HG02623 (cell line): ENCODE measurements around the gene PADI4.

Experiments
- ATAC-seq: cut with Tn5 transposase; IDR thresholded peaks from one replicate; pipeline ENCODE4 v1.9.1; 2021; ENCODE audit warnings: moderate library complexity; ENCODE audit not compliant: unreplicated experiment

PADI4 gene, protein sequence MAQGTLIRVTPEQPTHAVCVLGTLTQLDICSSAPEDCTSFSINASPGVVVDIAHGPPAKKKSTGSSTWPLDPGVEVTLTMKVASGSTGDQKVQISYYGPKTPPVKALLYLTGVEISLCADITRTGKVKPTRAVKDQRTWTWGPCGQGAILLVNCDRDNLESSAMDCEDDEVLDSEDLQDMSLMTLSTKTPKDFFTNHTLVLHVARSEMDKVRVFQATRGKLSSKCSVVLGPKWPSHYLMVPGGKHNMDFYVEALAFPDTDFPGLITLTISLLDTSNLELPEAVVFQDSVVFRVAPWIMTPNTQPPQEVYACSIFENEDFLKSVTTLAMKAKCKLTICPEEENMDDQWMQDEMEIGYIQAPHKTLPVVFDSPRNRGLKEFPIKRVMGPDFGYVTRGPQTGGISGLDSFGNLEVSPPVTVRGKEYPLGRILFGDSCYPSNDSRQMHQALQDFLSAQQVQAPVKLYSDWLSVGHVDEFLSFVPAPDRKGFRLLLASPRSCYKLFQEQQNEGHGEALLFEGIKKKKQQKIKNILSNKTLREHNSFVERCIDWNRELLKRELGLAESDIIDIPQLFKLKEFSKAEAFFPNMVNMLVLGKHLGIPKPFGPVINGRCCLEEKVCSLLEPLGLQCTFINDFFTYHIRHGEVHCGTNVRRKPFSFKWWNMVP

DNA sequence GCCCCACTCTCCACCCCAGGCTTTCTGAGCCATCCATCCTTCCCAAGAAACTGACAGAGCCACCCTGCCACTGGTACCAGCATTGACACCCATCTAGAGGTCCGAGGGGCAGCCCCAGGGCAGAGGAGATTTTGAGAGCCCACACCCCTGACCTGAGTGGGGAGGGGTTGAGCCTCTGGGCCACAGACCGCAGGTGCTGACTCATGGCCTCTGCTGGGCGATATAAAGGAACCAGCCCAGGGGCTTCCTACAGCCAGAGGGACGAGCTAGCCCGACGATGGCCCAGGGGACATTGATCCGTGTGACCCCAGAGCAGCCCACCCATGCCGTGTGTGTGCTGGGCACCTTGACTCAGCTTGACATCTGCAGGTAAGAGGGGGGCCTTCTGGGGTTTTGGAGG lies at the start of gene PADI4:
Gene PADI4, plus strand, starts transcription at position 252 of the 400 bp plus-strand sequence. Its CDS starts 26 bp downstream, at position 278.
- no peak for ATAC-seq

DNA sequence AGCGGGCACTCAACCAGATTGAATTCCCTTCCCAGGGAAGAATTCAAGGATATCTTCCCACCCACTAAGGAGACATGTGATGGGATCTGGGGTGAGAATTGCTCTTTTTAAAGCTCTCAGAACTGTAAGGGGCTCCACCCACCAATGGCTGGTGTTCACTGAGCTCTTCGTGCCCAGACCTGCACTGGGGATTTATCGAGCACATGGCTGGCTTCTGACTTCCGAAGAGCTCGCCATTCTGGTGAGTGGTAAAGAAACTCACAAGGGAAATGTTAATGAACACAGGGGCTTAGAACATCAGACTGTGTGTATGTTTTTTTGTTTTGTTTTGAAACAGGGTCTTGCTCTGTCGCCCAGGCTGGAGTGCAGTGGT lies 49.3 kb upstream of the PADI4 start:
- ATAC-seq, result no peak

DNA sequence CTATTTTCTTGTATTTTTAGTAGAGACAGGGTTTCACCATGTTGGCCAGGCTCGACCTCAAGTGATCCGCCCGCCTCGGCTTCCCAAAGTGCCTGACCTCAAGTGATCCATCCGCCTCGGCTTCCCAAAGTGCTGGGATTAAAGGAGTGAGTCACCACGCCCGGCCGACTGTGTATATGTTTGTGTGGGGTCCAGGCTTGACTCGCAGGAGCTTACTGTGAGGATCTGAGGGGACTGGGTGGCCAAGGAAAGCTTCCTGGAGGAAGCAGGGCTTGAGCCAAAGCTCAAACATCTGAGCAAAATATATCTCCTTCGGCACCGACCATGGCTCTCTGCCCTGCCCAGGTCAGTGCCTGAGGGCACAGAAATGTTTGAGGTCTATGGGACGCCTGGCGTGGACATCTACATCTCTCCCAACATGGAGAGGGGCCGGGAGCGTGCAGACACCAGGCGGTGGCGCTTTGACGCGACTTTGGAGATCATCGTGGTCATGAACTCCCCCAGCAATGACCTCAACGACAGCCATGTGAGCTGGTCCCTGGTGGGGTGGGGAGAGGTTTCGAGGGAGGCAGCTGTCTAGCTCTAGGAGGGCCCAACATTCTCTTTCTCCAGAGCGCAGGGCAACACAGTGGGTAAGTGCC lies 48.6 kb upstream of the PADI4 start:
- no peak for ATAC-seq

DNA sequence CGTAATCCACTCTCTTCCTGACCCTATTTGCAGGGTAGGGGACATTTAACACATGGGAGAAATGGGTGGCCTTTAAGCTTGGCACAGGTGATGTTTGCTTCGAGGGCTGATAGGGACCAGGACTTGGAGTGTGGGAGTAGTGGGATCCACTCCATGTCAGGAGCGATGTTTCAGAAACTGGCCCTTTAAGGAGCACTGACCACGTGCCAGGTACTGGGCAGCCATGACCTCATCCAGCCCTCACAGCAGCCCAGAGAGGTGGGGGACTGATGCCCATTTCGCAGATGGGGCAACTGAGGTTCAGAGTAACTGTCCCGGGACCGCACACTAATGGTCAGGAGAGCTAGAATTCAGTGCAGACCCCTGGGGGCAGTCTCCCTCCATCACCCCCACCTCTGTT lies 47.7 kb upstream of the PADI4 start:
- ATAC-seq, result no peak

DNA sequence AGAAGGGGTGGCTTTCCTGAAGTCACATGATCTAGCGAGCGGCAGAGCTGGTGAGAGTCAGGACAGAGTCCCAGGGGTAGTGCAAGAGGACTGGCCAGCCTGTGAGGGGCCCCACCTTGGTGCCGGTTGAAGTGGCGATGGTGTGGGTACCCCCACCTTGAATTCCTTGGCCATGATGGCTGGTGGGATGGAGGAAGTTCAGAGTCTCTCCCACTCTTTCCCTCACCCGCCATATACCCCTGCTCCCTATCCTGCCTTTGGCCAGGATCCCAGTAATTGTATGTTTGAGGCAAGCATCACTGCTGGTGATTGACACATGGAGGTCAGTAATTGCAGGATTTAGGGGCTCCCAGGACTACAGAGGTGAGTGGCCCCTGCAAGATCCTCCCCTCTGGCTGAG lies 47.3 kb upstream of the PADI4 start:
- no peak for ATAC-seq

DNA sequence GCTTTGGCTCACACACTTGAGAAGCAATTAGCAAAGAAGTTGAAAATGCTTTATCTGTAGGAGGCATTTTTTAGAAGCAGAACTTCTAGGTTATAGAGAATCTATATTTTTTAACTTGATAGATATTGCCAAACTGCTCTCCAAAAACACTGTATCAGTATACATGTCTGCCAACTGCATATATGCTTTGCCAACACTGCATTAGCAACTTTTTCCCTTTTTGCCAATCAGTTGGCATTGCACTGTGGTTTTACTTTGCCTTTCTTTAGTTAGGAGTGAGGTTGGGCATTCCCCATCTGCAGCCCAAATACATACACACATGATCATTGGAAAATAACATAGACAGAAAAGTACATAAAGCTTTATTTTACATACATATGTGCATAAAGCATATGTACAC lies 44.1 kb upstream of the PADI4 start:
- ATAC-seq, result no peak

DNA sequence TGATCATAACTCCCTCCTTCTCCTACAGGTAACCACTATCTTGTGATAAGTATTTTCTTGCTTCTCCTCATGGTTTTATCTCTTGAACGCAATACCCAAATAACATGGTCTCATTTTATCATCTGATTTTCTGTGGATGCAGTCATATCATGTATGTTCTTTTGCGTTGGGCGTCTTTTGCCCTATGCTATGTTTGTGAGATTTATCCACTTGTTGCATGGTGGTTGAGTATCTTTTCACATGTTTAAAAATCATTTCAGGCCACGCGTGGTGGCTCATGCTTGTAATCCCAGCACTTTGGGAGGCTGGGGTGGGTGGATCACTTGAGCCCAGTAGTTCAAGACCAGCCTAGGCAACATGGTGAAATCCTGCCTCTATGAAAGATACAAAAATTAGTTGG lies 43.5 kb upstream of the PADI4 start:
- no peak for ATAC-seq

DNA sequence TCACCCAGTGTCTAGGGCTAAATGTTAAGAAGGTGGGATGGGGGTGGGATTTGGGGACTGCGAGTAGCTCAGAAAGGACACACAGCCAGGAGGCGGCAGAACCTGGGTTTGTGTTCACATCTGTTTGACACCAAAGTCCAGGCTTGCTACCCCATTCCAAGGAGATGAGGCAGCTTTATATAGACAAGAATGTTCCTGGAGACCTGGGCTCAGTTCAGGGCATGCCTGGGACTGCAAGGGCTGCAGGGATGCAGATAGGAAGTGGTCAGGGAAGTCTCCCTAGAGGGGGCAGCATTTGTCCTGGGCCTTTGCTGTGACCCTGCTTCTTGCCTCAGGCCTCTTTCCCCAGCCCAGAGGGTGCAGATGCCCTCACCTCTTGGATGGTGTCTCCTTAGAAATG lies 42.8 kb upstream of the PADI4 start:
- no peak for ATAC-seq

DNA sequence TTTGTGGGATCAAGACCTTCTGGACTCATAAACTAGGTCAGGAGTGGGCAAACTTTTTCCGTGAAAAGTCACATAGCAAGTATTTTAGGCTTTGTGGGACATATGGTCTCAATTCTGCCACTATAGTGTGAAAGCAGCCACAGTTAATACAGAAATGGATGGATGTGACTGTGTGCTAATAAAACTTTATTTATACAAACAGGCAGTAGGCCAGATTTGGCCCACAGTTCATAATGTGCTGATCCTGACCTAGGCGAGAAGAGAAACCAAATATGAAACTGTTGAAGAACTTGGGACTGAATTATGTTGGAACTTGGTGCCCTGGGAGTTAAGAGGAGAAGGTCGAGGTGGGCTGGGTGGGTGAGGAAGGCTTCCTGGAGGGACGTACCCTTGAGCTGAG lies 42.0 kb upstream of the PADI4 start:
- no peak for ATAC-seq

DNA sequence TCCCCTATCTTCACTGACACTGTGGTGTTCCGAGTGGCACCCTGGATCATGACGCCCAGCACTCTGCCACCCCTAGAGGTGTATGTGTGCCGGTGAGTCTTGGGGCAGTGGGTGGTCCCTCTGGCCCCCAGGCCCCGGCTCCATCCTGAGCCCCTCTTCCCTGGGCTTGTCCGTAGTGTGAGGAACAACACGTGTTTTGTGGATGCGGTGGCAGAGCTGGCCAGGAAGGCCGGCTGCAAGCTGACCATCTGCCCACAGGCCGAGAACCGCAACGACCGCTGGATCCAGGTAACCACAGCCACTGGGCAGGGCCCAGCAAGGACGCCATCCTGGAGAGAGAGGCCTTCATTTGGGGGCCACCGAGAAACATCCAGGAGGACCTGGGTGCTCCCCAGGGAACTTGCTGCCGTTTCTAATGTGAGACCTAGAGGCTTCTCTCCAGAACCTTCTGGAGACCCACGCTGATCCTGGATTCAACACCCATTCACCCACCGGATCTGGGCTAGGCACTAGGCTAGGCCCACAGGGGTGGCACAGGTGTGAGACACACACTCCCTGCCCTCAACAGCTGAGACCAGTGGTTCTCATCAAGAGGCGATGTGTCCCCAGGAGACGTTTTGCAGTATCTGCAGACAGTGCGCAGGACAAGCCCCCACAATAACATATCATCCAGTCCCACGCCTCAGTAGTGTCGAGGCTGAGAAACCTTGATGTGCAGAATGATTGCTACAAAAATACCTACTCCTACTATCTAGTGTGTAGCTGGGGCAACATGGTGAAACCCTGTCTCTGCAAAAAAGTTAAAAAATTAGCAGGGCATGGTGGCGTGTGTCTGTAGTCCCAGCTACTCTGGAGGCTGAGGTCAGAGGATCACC lies 36.9 kb upstream of the PADI4 start:
- ATAC-seq, result no peak

DNA sequence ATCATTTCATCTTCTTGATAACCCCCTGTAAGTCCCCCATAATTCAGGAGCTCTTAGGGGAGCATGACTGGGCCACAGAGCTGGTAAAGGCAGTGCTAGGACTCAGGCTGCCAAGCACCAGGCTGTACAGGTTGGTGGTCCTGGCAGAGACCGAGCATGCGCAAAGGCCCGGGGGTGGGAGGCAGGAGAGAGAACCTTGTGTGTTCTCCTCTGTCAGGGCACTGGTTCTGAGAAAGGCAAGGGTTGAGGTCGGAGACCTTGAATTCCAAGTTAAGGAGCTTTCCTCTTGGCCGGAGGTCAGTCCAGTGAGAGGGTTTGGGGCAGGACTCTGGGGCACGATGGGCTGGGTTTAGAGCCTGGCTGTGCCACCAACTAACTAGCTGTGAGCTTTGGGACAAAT lies 35.9 kb upstream of the PADI4 start:
- no peak for ATAC-seq

DNA sequence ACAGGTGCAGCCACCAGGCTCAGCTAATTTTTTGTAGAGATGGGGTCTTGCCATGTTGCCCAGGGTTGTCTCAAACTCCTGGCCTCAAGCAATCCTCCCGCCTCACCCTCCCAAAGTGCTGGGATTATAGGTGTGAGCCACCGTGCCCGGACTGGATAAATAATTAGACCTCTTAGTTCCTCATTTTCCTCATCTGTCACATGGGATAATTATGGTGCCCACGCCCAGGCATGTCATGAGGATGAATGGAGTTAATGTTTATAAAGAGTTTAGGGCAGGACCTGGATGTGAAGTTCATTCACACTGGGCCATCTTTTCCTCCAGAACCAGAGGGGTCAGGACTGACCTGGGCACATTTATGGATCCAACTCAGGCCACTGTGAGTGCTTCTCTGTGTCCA lies 35.4 kb upstream of the PADI4 start:
- ATAC-seq, result no peak

DNA sequence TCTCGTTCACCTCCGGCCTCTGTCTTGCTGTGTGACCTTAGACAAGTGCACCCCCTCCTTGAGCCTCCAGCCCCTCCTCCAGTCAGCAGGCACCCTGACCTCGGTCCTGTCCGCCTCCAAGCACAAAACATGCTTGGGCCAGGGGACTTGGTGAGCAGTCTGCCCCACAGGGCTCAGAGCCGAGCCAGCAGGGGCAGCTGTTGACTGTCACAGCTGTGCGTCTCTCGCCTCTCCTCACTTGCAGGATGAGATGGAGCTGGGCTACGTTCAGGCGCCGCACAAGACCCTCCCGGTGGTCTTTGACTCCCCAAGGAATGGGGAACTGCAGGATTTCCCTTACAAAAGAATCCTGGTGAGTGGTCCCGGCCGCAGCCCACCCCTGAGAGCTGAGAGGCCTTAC lies 34.9 kb upstream of the PADI4 start:
- no peak for ATAC-seq

DNA sequence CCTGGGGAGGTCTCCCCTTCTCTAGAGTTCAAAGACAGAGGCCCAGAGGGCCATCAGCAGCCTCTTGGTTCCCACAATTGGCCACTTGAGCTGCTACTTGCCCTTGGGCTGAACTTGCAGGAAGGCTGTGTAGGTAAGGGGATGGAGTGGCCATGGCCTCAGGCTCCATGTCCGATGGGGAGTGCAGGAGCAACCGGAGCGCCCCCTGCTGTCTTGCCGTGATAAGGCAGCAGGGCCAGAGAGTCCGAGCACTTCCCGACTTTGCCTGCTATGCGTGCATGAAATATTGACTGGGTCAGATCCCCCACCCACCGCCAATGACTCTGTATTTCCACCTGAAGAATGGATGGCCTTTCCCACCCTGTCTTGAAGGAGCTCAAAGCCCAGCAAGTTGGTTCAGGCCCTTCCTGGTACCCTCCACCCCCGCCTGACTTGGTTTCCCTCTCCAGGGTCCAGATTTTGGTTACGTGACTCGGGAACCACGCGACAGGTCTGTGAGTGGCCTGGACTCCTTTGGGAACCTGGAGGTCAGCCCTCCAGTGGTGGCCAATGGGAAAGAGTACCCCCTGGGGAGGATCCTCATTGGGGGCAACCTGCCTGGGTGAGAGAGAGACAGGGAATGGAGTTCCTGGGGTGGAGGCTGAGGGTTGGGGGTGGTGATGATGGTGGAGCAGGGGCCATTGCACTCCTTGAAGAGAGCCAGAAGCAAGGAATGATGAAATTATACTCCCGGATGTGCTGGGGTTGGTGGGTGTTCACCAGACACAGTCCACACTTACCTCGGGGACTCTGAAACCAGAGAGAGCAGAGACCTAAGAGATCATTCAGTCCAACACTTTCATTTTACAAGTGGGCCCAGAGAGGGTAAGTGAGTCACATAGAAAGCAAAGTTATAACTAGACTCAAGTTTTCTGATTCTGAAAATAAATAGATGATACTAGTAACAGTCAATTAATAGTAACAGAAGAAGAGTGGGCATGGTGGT lies 33.5 kb upstream of the PADI4 start:
- ATAC-seq, result no peak

DNA sequence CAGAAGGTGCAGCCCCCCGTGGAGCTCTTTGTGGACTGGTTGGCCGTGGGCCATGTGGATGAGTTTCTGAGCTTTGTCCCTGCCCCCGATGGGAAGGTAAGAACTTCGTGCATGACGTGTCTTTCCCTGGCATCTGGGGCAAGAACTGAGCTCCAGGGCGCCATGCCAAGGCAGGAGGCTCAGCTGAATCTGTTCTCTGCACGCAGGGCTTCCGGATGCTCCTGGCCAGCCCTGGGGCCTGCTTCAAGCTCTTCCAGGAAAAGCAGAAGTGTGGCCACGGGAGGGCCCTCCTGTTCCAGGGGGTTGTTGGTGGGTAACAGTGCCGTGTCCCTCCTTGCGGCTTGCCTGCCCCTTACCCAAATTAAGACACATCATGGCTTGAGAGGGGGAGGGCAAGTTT lies 31.4 kb upstream of the PADI4 start:
- no peak for ATAC-seq

DNA sequence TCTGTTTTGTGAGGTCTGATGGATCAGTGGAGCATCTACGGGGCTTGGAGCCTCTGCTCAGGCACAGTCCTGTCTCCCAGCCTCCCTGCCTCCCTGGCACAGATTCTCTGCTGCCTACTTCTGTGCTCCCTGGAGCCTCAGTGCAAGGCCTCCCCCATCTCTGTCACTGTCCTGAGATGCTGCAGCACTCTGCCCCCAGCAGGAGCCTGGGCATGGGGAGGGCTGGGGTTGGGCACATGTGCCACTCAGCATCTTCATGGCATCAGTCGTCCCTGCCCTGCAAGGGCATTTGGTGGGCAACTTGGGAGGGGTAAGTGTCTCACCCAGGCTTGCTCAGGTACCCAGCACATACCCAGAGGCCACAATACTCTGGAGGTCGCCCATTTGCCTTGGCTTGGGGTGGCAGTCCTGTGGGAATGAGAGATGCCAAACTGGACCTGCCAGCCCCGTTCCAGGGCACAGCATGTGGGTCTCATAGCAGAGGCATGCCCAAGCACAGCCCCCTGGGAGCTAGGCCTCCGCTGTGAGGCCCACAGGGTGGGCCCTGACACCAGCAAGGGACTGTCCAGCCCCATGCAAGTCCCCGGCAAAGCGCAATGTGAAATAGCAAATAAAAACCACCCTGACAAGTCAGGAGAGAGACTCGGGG lies 30.4 kb upstream of the PADI4 start:
- no peak for ATAC-seq

DNA sequence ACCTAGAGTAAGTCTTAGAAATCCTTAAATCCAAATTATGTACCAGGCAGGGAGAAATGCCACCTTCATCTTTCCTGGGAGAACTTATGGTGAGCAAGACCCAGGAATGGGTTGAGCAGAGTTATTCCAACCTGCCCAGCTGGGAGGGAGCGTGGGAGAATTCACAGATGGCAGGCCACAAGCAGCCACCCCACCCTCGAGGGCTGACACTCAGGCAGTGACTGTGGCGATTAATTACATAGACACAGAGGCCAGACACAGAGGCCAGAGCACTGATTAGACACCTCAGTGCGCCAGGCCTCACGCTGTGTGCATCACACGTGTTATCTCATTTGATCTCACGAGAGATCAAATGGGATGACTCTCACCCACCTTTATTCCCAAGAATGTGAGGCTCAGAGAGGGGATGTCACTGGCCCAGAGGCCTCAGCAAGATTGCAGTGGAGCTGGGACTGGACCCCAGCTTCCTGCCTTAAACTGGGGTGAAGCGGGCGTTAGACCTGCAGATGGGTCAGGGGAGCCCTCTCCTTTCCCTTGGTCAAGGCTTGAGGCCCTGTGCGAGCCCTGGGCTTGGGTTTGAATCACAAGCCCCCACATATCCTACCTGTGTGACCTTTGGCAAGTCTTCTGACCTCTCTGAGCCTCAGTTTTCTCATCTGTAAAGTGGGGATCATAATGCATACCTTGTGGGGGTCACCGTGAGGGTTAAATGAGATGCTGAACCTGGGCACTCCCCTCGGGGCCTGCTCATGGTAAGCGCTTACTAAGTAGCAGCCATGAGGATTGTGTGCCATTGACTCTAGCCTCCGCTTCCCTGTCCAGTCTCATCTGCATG lies 28.8 kb upstream of the PADI4 start:
- no peak for ATAC-seq

DNA sequence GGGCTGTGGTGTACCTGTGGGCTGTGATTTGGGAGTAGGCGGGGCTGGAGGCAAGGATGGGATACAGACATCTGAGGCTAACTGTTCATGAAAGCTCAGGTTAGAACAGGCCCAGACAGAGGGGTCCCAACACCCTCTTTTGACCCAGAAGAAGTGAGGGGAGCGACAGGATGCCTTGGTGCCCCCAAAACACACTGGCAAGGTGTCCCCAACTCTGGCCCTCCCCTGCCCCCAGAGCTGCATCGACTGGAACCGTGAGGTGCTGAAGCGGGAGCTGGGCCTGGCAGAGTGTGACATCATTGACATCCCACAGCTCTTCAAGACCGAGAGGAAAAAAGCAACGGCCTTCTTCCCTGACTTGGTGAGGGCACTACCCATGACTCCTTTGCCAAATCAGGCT lies 27.6 kb upstream of the PADI4 start:
- no peak for ATAC-seq

DNA sequence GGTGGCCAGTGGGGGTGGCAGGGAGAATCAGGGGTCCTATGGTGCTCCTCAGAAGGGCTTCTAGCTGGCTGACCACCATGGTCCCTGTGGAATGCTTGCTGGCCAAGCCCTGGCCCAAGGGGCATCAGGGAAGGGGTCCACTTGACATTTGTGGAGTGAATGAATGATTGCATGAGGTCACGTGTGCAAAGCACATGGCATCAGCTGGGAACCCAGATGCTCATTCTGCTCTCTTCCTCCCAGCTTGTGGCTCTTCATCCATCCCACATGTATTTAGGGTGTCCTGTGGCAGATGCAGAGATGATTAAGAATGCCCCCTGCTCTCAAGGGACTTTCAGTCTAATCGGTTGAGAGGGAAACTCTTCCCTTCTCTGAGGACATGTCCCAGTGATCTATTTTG lies 27.1 kb upstream of the PADI4 start:
- no peak for ATAC-seq
